SK-N-SH (cell line): Measurements from ENCODE around the gene OSBPL5. TPM values are rescaled to one million over a fixed set of nuclear protein-coding genes. Genes with fewer than 3 reads are reported as not detected.

ENCODE experiments used
- CTCF ChIA-PET: fragments of 300-600, 350-600 bp; formaldehyde crosslinking; extraction: SDS; loops from one replicate; lab custom pipeline; 2021; lab: Yijun Ruan, JAX
- POLR2A ChIA-PET: fragments of 350-600 bp; sonication (Branson Sonifier 250); formaldehyde crosslinking; extraction: SDS; loops from one replicate; lab custom pipeline; 2020; ENCODE audit warnings: antibody characterized with exemption, inconsistent platforms; lab: Yijun Ruan, JAX
- DNase-seq: peaks from one replicate; pipeline ENCODE4 v3.0.0; 2012
- H2AFZ ChIP-seq: fragments of 200-600 bp; sonication (generic); 2 replicates; pipeline ENCODE4 v1.8.1; 2016; ENCODE audit warnings: antibody characterized with exemption, mild to moderate bottlenecking, low read depth
- H3F3A ChIP-seq: fragments of 200-600 bp; sonication (generic); replicated peaks from 2 replicates; pipeline ENCODE3; 2016; ENCODE audit warnings: antibody characterized with exemption, mild to moderate bottlenecking; ENCODE audit not compliant: insufficient read depth
- H3K27ac ChIP-seq, 2 experiments: fragments of 200-500 bp in 1 of 2; fragments of 200-600 bp in 1 of 2; sonication (Bioruptor generic) in 1 of 2; sonication (generic), shearing (Covaris generic) in 1 of 2; 2 replicates each; pipeline versions ENCODE4 v1.5.1 to v1.6.1; 2014 to 2016; ENCODE audit warnings: low read depth in 2 of 2, inconsistent platforms in 1 of 2, low read length in 1 of 2, mild to moderate bottlenecking in 1 of 2, mixed read lengths in 1 of 2
- H3K27me3 ChIP-seq: fragments of 200-600 bp; sonication (generic), shearing (Covaris generic); 2 replicates; pipeline ENCODE4 v1.6.1; 2016; ENCODE audit warnings: mixed run types; ENCODE audit not compliant: insufficient read depth
- H3K36me3 ChIP-seq, 2 experiments: fragments of 200-500 bp in 1 of 2; fragments of 200-600 bp in 1 of 2; sonication (Bioruptor generic) in 1 of 2; sonication (generic) in 1 of 2; replicated peaks in 1 of 2; 2 replicates each; pipeline versions ENCODE3 to v1.5.1; 2014 to 2016; ENCODE audit warnings: low read length in 1 of 2, mild to moderate bottlenecking in 1 of 2; ENCODE audit not compliant: insufficient read depth in 2 of 2, control insufficient read depth in 1 of 2
- H3K4me1 ChIP-seq, 2 experiments: fragments of 200-500 bp in 1 of 2; fragments of 200-600 bp in 1 of 2; sonication (Bioruptor generic) in 1 of 2; sonication (generic), shearing (Covaris generic) in 1 of 2; 2 replicates each; pipeline versions ENCODE4 v1.5.1 to v1.6.1; 2014 to 2016; ENCODE audit warnings: low read depth in 1 of 2, low read length in 1 of 2, mixed run types in 1 of 2; ENCODE audit not compliant: insufficient read depth in 2 of 2, control insufficient read depth in 1 of 2
- H3K4me2 ChIP-seq: fragments of 200-600 bp; sonication (generic), shearing (Covaris generic); 2 replicates; pipeline ENCODE4 v1.6.1; 2017; ENCODE audit warnings: mixed run types
- H3K4me3 ChIP-seq, 2 experiments: fragments of 200-500 bp in 1 of 2; fragments of 200-600 bp in 1 of 2; sonication (Bioruptor generic) in 1 of 2; sonication (generic), shearing (Covaris generic) in 1 of 2; 2 replicates each; pipeline versions ENCODE4 v1.5.1 to v1.8.1; 2014 to 2016; ENCODE audit warnings: low read depth in 2 of 2, inconsistent platforms in 1 of 2, low read length in 1 of 2, mild to moderate bottlenecking in 1 of 2, mixed read lengths in 1 of 2, moderate library complexity in 1 of 2
- H3K79me2 ChIP-seq: fragments of 200-600 bp; sonication (generic); 2 replicates; pipeline ENCODE4 v1.8.1; 2017; ENCODE audit warnings: mild to moderate bottlenecking; ENCODE audit not compliant: insufficient read depth
- H3K9ac ChIP-seq: fragments of 200-600 bp; sonication (generic); 2 replicates; pipeline ENCODE4 v1.6.1; 2017; ENCODE audit warnings: mixed run types
- H3K9me2 ChIP-seq: fragments of 200-600 bp; sonication (generic); 2 replicates; pipeline ENCODE4 v1.6.1; 2017; ENCODE audit warnings: mixed run types
- H3K9me3 ChIP-seq: fragments of 200-600 bp; sonication (generic); 2 replicates; pipeline ENCODE4 v1.6.1; 2017; ENCODE audit warnings: mixed run types, mild to moderate bottlenecking, moderate library complexity
- H4K20me1 ChIP-seq: fragments of 200-600 bp; sonication (generic); 2 replicates; pipeline ENCODE4 v1.6.1; 2017; ENCODE audit warnings: mild to moderate bottlenecking, mixed run types; ENCODE audit not compliant: insufficient read depth
- ELF1 ChIP-seq: IDR thresholded peaks from 2 replicates; pipeline ENCODE4 v1.4.0; 2012
- GABPA ChIP-seq: IDR thresholded peaks from 2 replicates; pipeline ENCODE4 v1.4.0; 2012; ENCODE audit warnings: low read depth, mild to moderate bottlenecking
- GATA2 ChIP-seq: sonication (generic); formaldehyde crosslinking; IDR thresholded peaks from 2 replicates; pipeline ENCODE4 v1.5.0; 2020; ENCODE audit warnings: mild to moderate bottlenecking, missing genetic modification reagents
- MAX ChIP-seq: IDR thresholded peaks from 2 replicates; pipeline ENCODE4 v1.4.0; 2012; ENCODE audit warnings: low read depth
- MEF2A ChIP-seq: IDR thresholded peaks from 2 replicates; pipeline ENCODE4 v1.4.0; 2012; ENCODE audit warnings: low read depth, borderline replicate concordance
- PBX3 ChIP-seq: IDR thresholded peaks from 2 replicates; pipeline ENCODE4; 2012
- POLR2AphosphoS5 ChIP-seq: IDR thresholded peaks from 2 replicates; pipeline ENCODE4 v1.6.1; 2012; ENCODE audit warnings: low read depth, low read length
- REST ChIP-seq: IDR thresholded peaks from 2 replicates; pipeline ENCODE4 v1.6.1; 2012; ENCODE audit warnings: mild to moderate bottlenecking, low read depth, low read length, moderate library complexity
- RFX5 ChIP-seq: IDR thresholded peaks from 2 replicates; pipeline ENCODE4 v1.6.1; 2012; ENCODE audit warnings: mild to moderate bottlenecking, improper control_type of control experiment, low read length
- TAF1 ChIP-seq: IDR thresholded peaks from 2 replicates; pipeline ENCODE4 v1.6.1; 2012; ENCODE audit warnings: low read depth, mild to moderate bottlenecking, low read length, moderate library complexity, borderline replicate concordance
- TCF12 ChIP-seq: IDR thresholded peaks from 2 replicates; pipeline ENCODE4 v1.4.0; 2012
- USF1 ChIP-seq: IDR thresholded peaks from 2 replicates; pipeline ENCODE4 v1.4.0; 2012; ENCODE audit warnings: low read depth, borderline replicate concordance
- USF2 ChIP-seq: fragments of 150-350 bp; IDR thresholded peaks from 2 replicates; pipeline ENCODE4 v1.6.1; 2017; ENCODE audit warnings: antibody characterized with exemption, low read length, low read depth, borderline replicate concordance
- WGBS: methylation state at CpG from one replicate; pipeline ENCODE4 v1.1.6; 2017; ENCODE audit warnings: low lambda C conversion rate; 5-methylcytosine and 5-hydroxymethylcytosine counted together
- polyA plus RNA-seq, 3 experiments: library from polyadenylated mRNA; depleted of rRNA; stranded (reverse); fragments of >200 nt; gene quantifications; 2 replicates each; pipeline ENCODE4 v1.2.3, GENCODE V29; 2012

Gene OSBPL5
- 7.8 and 10.9 TPM in 2 replicates for polyA plus RNA-seq (2012; rRNA removed)
- polyA plus RNA-seq (2012; cell fraction: cytosol; rRNA removed): 2.7 and 4.3 TPM in 2 replicates
- polyA plus RNA-seq (2012; cell fraction: nucleus; rRNA removed): 39.6 and 46.8 TPM in 2 replicates

- H3K79me2 ChIP-seq: peaks cover 23% of the 10 kb centered on the region
- peak within 1 kb of the TSS; percentile 98 for H3K4me2 ChIP-seq
- peaks cover 0 to 43% of the 10 kb centered on the region in 2 experiments; a peak in 2 of 4 replicates for H3K4me1 ChIP-seq
- ChIA-PET POLR2A (no interaction called here), CTCF (interaction anchor here (0.6 to 2.4 kb wide), 5 partner anchors 52 to 176 kb away, joined by 3 to 8 read pairs (median 3); no protein-coding TSS in a partner anchor)
- 12% methylated on average over 13 of the region's 63 CpGs for WGBS
- no peaks in the 10 kb centered on the region for H3F3A ChIP-seq
- no peaks in the 10 kb centered on the region for H3K9me3 ChIP-seq
- H3K9me2 ChIP-seq: no peaks in the 10 kb centered on the region
- peak within 1 kb of the TSS; percentile 91 for H2AFZ ChIP-seq
- H3K27ac ChIP-seq: no peak within 1 kb of the TSS; a peak in 1 of 4 replicates
- TF ChIP-seq ELF1 (no peak), POLR2AphosphoS5 (no peak), GATA2 (CRISPR knock-in tag) (no peak), TAF1 (peak; percentile 68), USF1 (no peak), TCF12 (no peak), MEF2A (no peak), PBX3 (peak; percentile 24; the same call in 1 of the 2 replicates), GABPA (peak; percentile 11; the same call in 1 of the 2 replicates), USF2 (no peak), REST (no peak), MAX (peak; percentile 35; the same call in 1 of the 2 replicates), RFX5 (no peak)
- H4K20me1 ChIP-seq: peaks cover 38% of the 10 kb centered on the region
- peak within 1 kb of the TSS; percentile 77 for H3K9ac ChIP-seq
- H3K36me3 ChIP-seq: no peaks in the 10 kb centered on the region
- peak within 1 kb of the TSS; percentile 73 to 83 for H3K4me3 ChIP-seq
- peak; percentile 90 for DNase-seq
- no peaks in the 10 kb centered on the region for H3K27me3 ChIP-seq
These were observed at the start of gene OSBPL5 for GRCh38 chr11:3165152-3165705. TSS of gene OSBPL5 (minus strand) at chr11:3165310. CDS start at chr11:3129148, 36,162 bp downstream.
